Activated CD4-positive, alpha-beta T cell treated with anti-CD3 and anti-CD28 coated beads for 4 hours (primary cell): Measurements from ENCODE around the gene FBXO27.

Experiments
- DNase-seq, 2 donors: peaks; one replicate each; pipeline ENCODE4 v3.0.0-alpha.2; 2020

FBXO27 gene

GRCh38 chr19:38980583-38981374 is 51.6 kb downstream of the FBXO27 start:
- no peak for DNase-seq

- no peak for DNase-seq
Measured at GRCh38 chr19:38979812-38980211, 52.5 kb downstream of the FBXO27 start.

GRCh38 chr19:38978326-38978689 is 54.0 kb downstream of the FBXO27 start:
- no peak for DNase-seq

GRCh38 chr19:38977445-38978325 is 54.7 kb downstream of the FBXO27 start:
- no peak for DNase-seq

GRCh38 chr19:38975861-38976271 is 56.5 kb downstream of the FBXO27 start:
- no peak for DNase-seq

- no peak for DNase-seq
Measured at GRCh38 chr19:38975214-38975860, 57.0 kb downstream of the FBXO27 start, which contains the start of gene FBXO17. Gene FBXO17, minus strand, starts transcription at chr19:38975742. Its CDS starts 25,423 bp downstream, at chr19:38950319.

- no peak for DNase-seq
Measured at GRCh38 chr19:38974624-38975213, 57.6 kb downstream of the FBXO27 start.
